Osteocyte (in vitro differentiated cells): ENCODE measurements around the gene TRRAP. TPM values are rescaled to one million over a fixed set of nuclear protein-coding genes. Genes with fewer than 3 reads are reported as not detected.

ENCODE experiments used
- DNase-seq: peaks from one replicate; pipeline ENCODE4 v3.0.0; 2021; ENCODE audit warnings: mixed read lengths; ENCODE audit not compliant: unreplicated experiment; ENCODE audit errors: extremely low spot score
- H3K27ac Mint-ChIP-seq: one replicate; pipeline ENCODE4 v1.8.0; 2021; ENCODE audit warnings: mild to moderate bottlenecking, mixed read lengths; ENCODE audit not compliant: unreplicated experiment
- H3K27me3 Mint-ChIP-seq: one replicate; pipeline ENCODE4 v1.8.0; 2021; ENCODE audit warnings: mixed read lengths; ENCODE audit not compliant: unreplicated experiment
- H3K36me3 Mint-ChIP-seq: one replicate; pipeline ENCODE4 v1.8.0; 2021; ENCODE audit warnings: mixed read lengths; ENCODE audit not compliant: unreplicated experiment
- H3K4me1 Mint-ChIP-seq: one replicate; pipeline ENCODE4 v1.8.0; 2021; ENCODE audit warnings: mixed read lengths; ENCODE audit not compliant: unreplicated experiment
- H3K4me3 Mint-ChIP-seq: one replicate; pipeline ENCODE4 v1.8.0; 2021; ENCODE audit warnings: mild to moderate bottlenecking, moderate library complexity, mixed read lengths; ENCODE audit not compliant: unreplicated experiment
- H3K9me3 Mint-ChIP-seq: one replicate; pipeline ENCODE4 v1.8.0; 2021; ENCODE audit warnings: mixed read lengths; ENCODE audit not compliant: unreplicated experiment
- total RNA-seq: library from RNA; stranded (reverse); gene quantifications from 2 replicates; pipeline ENCODE4 v1.2.1, GENCODE V29; 2021
- TF ChIP-seq, protein P1 (sequence below): fragments of 200-600 bp; sonication (generic); IDR thresholded peaks from 2 replicates; pipeline ENCODE4 v1.5.0; 2021; ENCODE audit warnings: antibody characterized with exemption, mild to moderate bottlenecking, moderate library complexity

TRRAP gene
- total RNA-seq, 1 donor from 2014 or later = 48.5 TPM

DNA sequence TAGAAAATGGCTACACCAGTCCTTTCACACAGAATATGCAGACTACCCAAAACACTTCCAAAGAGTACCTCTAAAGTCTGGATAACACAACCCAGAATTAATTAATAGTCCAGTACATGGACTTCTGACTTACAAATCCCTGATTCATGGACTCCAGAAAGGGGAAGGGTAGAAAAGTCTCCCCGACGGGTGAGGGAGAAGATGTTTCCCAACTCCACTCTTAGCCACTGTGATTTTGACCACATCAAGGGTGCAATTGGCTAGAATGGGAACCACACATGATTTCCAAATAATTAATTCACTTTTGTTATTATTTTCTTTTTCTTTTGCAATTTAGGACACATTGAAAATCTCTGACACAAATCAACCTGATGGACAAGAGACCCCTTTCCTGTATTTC, 9.9 kb upstream of the TRRAP start:
- H3K27ac Mint-ChIP-seq = no peak overlapping the region
- H3K27me3 Mint-ChIP-seq = peaks cover 13% of the 10 kb centered on the region
- no peak overlapping the region for H3K4me3 Mint-ChIP-seq
- TF ChIP-seq, protein P1, sequence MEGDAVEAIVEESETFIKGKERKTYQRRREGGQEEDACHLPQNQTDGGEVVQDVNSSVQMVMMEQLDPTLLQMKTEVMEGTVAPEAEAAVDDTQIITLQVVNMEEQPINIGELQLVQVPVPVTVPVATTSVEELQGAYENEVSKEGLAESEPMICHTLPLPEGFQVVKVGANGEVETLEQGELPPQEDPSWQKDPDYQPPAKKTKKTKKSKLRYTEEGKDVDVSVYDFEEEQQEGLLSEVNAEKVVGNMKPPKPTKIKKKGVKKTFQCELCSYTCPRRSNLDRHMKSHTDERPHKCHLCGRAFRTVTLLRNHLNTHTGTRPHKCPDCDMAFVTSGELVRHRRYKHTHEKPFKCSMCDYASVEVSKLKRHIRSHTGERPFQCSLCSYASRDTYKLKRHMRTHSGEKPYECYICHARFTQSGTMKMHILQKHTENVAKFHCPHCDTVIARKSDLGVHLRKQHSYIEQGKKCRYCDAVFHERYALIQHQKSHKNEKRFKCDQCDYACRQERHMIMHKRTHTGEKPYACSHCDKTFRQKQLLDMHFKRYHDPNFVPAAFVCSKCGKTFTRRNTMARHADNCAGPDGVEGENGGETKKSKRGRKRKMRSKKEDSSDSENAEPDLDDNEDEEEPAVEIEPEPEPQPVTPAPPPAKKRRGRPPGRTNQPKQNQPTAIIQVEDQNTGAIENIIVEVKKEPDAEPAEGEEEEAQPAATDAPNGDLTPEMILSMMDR = no peak
- DNase-seq = no peak
- no peaks in the 10 kb centered on the region for H3K36me3 Mint-ChIP-seq
- peaks cover 28% of the 10 kb centered on the region for H3K4me1 Mint-ChIP-seq
- no peaks in the 10 kb centered on the region for H3K9me3 Mint-ChIP-seq

DNA sequence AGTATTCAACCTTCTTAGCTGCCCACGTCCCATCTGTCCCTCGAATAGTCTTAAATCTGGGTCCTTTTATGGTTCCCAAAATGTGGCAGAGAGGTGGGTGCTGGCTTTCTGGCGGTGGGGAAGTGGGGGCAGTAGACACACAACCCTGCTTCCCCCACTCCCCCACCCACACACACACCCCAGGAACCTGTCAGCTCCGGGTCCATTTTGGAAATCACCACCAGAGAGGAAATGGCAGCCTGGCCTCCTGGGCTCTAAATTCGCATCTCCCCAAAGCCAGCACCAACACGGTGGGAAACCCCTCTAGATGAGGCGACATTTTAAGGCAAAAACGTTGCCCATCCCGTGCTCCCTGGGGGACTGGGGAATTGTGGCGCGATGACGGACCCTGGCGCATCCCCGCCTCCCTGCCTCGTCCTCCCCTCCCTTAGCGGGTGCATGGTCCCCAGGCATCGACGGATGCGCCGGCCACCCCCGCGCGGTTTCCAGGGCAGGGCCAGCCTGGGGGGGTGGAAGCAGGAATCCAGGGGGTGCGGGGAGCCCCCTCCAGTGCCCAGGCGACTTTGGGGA, 9.2 kb upstream of the TRRAP start:
- no peaks in the 10 kb centered on the region for H3K36me3 Mint-ChIP-seq
- H3K27me3 Mint-ChIP-seq = peaks cover 13% of the 10 kb centered on the region
- TF ChIP-seq, protein P1 = no peak
- H3K9me3 Mint-ChIP-seq = no peaks in the 10 kb centered on the region
- no peak overlapping the region for H3K27ac Mint-ChIP-seq
- H3K4me1 Mint-ChIP-seq = peaks cover 28% of the 10 kb centered on the region
- no peak for DNase-seq
- H3K4me3 Mint-ChIP-seq = peak overlapping the region; percentile 47

DNA sequence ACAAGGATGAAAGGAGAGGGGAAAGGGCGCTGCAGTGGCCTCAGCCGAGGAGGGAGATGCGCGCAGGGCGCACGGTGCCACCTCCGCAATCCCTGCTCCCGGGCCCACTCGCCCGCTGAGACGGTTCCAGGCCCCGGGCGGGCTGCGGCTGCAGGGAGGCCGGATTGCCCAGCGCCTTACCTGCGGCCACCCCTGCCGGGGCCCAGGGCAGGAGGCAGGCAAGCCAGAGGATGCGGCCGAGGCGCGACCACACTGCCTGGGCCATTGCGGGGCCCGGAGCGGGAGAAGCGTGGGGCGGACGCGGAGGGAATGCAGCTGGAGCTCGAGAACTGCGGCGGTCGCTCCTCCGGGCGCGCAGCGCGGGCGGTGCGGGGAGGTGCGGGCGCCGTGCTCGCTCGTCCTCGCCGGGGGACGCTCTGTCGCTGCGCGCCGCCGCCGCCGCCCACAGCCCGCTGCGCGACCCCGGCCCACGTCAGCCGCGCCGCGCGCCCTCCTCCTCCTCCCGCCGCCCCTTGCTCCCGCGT, 8.7 kb upstream of the TRRAP start, which contains the start of gene TMEM130:
Gene TMEM130 (minus strand): TSS at position 418 of the 524 bp plus-strand sequence. CDS start 153 bp downstream, at position 265.
- TF ChIP-seq, protein P1 = no peak
- Mint-ChIP-seq H3K4me1 (peaks cover 28% of the 10 kb centered on the region), H3K27ac (no peak within 1 kb of the TSS), H3K4me3 (peak within 1 kb of the TSS; percentile 81), H3K27me3 (peaks cover 13% of the 10 kb centered on the region), H3K9me3 (no peaks in the 10 kb centered on the region), H3K36me3 (no peaks in the 10 kb centered on the region)
- DNase-seq = no peak

DNA sequence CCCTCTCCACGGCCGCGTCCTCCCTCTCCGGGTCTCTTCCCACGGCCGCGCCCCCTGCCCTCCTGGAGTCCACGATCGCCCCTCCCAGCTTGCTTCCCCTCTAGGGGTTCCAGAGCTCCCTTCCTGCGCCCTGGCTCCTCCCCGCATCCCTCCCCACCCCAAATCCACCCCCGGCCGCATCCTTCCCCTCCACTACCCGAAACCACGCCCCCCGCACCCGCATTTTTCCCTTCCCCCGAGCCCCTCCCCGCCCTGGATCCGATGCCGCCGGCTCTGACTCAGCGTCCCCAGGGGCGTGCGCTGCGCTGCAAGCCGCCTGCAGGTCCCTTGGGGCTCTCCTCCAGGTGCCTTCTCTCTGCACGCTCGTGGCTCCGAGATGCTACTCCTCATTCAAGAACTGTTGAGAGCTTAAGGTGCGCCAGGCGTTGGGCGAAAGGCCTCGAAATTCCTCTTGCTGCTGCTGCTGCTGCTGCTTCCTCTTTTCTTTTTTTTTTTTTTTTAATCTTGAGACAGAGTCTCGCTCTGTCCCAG, 8.1 kb upstream of the TRRAP start:
- Mint-ChIP-seq H3K4me1 (peaks cover 23% of the 10 kb centered on the region), H3K27ac (no peak overlapping the region), H3K4me3 (peak overlapping the region; percentile 81), H3K9me3 (no peaks in the 10 kb centered on the region), H3K27me3 (peaks cover 13% of the 10 kb centered on the region), H3K36me3 (no peaks in the 10 kb centered on the region)
- no peak for DNase-seq
- TF ChIP-seq, protein P1 = no peak

DNA sequence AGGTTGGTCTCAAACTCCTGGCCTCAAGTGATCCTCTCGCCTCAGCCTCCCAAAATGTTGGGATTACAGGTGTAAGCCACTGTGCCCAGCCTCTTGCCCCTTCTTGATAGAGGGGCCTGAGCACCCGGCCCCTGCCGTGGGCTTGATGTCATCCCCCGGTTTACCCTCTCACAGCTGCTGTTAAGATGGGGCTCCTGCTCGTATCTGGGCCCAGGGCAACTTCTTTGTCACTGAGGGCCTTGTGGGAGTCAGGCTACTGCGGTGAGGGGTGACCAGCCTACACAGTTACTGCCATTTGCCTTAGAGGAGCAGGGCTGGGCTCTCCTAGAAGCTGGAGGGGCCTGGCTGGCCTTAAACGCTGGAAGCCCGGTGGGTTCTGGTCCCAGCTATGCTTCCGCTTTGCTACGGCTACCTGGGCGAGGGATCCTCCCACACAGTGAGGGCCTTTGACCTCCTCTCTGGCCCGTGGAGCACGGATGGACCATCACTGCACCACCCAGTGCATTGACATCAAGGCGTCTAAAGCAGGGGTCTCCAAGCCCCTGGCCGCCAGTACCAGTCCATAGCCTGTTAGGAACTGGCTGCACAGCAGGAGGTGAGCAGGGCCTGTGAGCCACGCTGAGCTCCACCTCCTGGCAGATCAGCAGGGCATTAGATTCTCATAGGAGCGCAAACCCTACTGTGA, 7.4 kb upstream of the TRRAP start:
- TF ChIP-seq, protein P1 = no peak
- H3K27me3 Mint-ChIP-seq = peaks cover 13% of the 10 kb centered on the region
- no peaks in the 10 kb centered on the region for H3K9me3 Mint-ChIP-seq
- peak overlapping the region; percentile 81 for H3K4me3 Mint-ChIP-seq
- H3K4me1 Mint-ChIP-seq = peaks cover 16% of the 10 kb centered on the region
- no peak for DNase-seq
- H3K36me3 Mint-ChIP-seq = no peaks in the 10 kb centered on the region
- H3K27ac Mint-ChIP-seq = no peak overlapping the region
